OCI-LY1 (cell line): ENCODE measurements around the gene EYS.

Experiments
- H2AFZ ChIP-seq: fragments of 200-600 bp; sonication (generic), shearing (Covaris generic); 2 replicates; pipeline ENCODE4 v1.6.0; 2014; ENCODE audit warnings: antibody characterized with exemption, mild to moderate bottlenecking, low read length
- H3F3A ChIP-seq: fragments of 200-600 bp; sonication (generic), shearing (Covaris generic); 2 replicates; pipeline ENCODE4 v1.6.0; 2014; ENCODE audit warnings: mild to moderate bottlenecking, antibody characterized with exemption, low read length, moderate library complexity; ENCODE audit not compliant: insufficient read depth
- H3K27ac ChIP-seq: fragments of 200-600 bp; sonication (generic); 2 replicates; pipeline ENCODE4 v1.5.1; 2014; ENCODE audit warnings: low read length, mixed run types, mild to moderate bottlenecking, low read depth; ENCODE audit not compliant: poor library complexity, severe bottlenecking
- H3K27me3 ChIP-seq: fragments of 200-600 bp; sonication (generic); 2 replicates; pipeline ENCODE4 v1.6.0; 2014; ENCODE audit warnings: antibody characterized with exemption, mild to moderate bottlenecking, low read length, moderate library complexity; ENCODE audit not compliant: insufficient read depth
- H3K36me3 ChIP-seq: fragments of 200-600 bp; sonication (generic); 2 replicates; pipeline ENCODE4 v1.6.1; 2014; ENCODE audit warnings: mild to moderate bottlenecking, antibody characterized with exemption, low read length, moderate library complexity, mixed read lengths; ENCODE audit not compliant: insufficient read depth
- H3K4me1 ChIP-seq: fragments of 200-600 bp; sonication (generic); 2 replicates; pipeline ENCODE4 v1.5.1; 2014; ENCODE audit warnings: mild to moderate bottlenecking, low read length, moderate library complexity; ENCODE audit not compliant: insufficient read depth, severe bottlenecking
- H3K4me2 ChIP-seq: fragments of 200-600 bp; sonication (generic), shearing (Covaris generic); 2 replicates; pipeline ENCODE4 v1.6.1; 2014; ENCODE audit warnings: low read length
- H3K4me3 ChIP-seq: fragments of 200-600 bp; sonication (generic); 2 replicates; pipeline ENCODE4 v1.5.1; 2014; ENCODE audit warnings: low read length, low read depth, mild to moderate bottlenecking, mixed read lengths; ENCODE audit not compliant: poor library complexity, severe bottlenecking
- H3K79me2 ChIP-seq: fragments of 200-600 bp; shearing (Covaris generic); 2 replicates; pipeline ENCODE4 v1.6.1; 2016; ENCODE audit warnings: mixed run types, low read length, mixed read lengths; ENCODE audit not compliant: insufficient read depth
- H3K9ac ChIP-seq: fragments of 200-600 bp; sonication (generic), shearing (Covaris generic); 2 replicates; pipeline ENCODE4 v1.6.1; 2014; ENCODE audit warnings: mild to moderate bottlenecking, low read length, mixed read lengths
- H3K9me2 ChIP-seq: fragments of 200-600 bp; sonication (generic), shearing (Covaris generic); 2 replicates; pipeline ENCODE4 v1.6.1; 2014; ENCODE audit warnings: low read depth, mild to moderate bottlenecking, low read length, mixed read lengths
- H3K9me3 ChIP-seq: fragments of 200-600 bp; shearing (Covaris generic); 2 replicates; pipeline ENCODE4 v1.6.1; 2014; ENCODE audit warnings: low read length, mixed read lengths
- H4K20me1 ChIP-seq: fragments of 200-600 bp; sonication (generic), shearing (Covaris generic); 2 replicates; pipeline ENCODE4 v1.6.0; 2016; ENCODE audit warnings: mild to moderate bottlenecking, low read length; ENCODE audit not compliant: insufficient read depth
- CTCF ChIP-seq: fragments of 200-600 bp; sonication (generic), shearing (Covaris generic); IDR thresholded peaks from 2 replicates; pipeline ENCODE4 v1.5.1; 2017; ENCODE audit warnings: mild to moderate bottlenecking, antibody characterized with exemption, low read length, moderate library complexity, mixed read lengths
- EZH2 ChIP-seq: fragments of 200-600 bp; sonication (generic), shearing (Covaris generic); IDR thresholded peaks from 2 replicates; pipeline ENCODE4 v1.8.0; 2017; ENCODE audit warnings: borderline replicate concordance, mixed run types, mild to moderate bottlenecking, antibody characterized with exemption, low read length, moderate library complexity, mixed read lengths

The EYS gene

GRCh38 chr6:64912966-64913365 lies 794.1 kb downstream of the EYS start:
- TF ChIP-seq EZH2 (no peak), CTCF (no peak)
- H3K27me3 ChIP-seq, result no peaks in the 10 kb centered on the region
- no peaks in the 10 kb centered on the region for H3K79me2 ChIP-seq
- H2AFZ ChIP-seq, result no peak overlapping the region
- no peak overlapping the region for H3K4me2 ChIP-seq
- H3K27ac ChIP-seq, result no peak overlapping the region
- H4K20me1 ChIP-seq, result no peaks in the 10 kb centered on the region
- H3K4me1 ChIP-seq, result no peaks in the 10 kb centered on the region
- H3K9me3 ChIP-seq, result no peaks in the 10 kb centered on the region
- H3K36me3 ChIP-seq, result no peaks in the 10 kb centered on the region
- H3K9me2 ChIP-seq, result no peaks in the 10 kb centered on the region
- H3K9ac ChIP-seq, result no peak overlapping the region
- no peaks in the 10 kb centered on the region for H3F3A ChIP-seq
- no peak overlapping the region for H3K4me3 ChIP-seq

DNA sequence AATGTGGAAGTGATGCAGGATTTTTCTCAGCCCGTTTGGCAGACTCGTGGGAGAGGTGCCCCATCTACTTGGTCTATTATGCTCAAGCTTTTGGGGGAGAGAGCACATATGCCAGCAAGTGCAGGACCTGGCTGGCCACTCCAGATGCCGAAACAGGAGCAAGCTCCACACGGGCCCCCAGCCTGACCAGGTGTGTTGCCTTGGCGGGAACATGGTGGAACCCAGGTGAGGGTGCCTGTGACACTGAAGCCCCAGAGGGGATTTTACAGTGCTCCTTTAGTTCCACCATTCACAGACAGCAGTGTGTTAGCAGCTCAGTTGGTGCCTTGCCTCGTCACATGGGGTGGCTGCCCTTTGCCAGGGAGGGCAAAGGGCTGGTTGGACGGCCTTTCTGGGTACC lies 798.9 kb downstream of the EYS start:
- Histone ChIP-seq H3K4me3 (no peak overlapping the region), H2AFZ (no peak overlapping the region), H3K9ac (no peak overlapping the region), H3K4me1 (no peaks in the 10 kb centered on the region), H3K27me3 (no peaks in the 10 kb centered on the region), H3K4me2 (no peak overlapping the region), H3K36me3 (no peaks in the 10 kb centered on the region), H3K27ac (no peak overlapping the region), H4K20me1 (no peaks in the 10 kb centered on the region), H3K9me2 (no peaks in the 10 kb centered on the region), H3K9me3 (no peaks in the 10 kb centered on the region), H3K79me2 (no peaks in the 10 kb centered on the region), H3F3A (no peaks in the 10 kb centered on the region)
- TF ChIP-seq CTCF, result no peak
- TF ChIP-seq EZH2, result no peak

GRCh38 chr6:64904616-64905015 lies 802.4 kb downstream of the EYS start:
- H3K27ac ChIP-seq, result no peak overlapping the region
- no peak overlapping the region for H2AFZ ChIP-seq
- no peak overlapping the region for H3K4me3 ChIP-seq
- TF ChIP-seq EZH2 (no peak), CTCF (no peak)
- no peaks in the 10 kb centered on the region for H3K9me3 ChIP-seq
- H3K36me3 ChIP-seq, result no peaks in the 10 kb centered on the region
- no peak overlapping the region for H3K4me2 ChIP-seq
- no peaks in the 10 kb centered on the region for H4K20me1 ChIP-seq
- H3K4me1 ChIP-seq, result no peaks in the 10 kb centered on the region
- H3K27me3 ChIP-seq, result no peaks in the 10 kb centered on the region
- H3F3A ChIP-seq, result no peaks in the 10 kb centered on the region
- H3K9ac ChIP-seq, result no peak overlapping the region
- no peaks in the 10 kb centered on the region for H3K79me2 ChIP-seq
- H3K9me2 ChIP-seq, result no peaks in the 10 kb centered on the region
